HepG2 (cell line): ENCODE measurements around the gene FAM118B. TPM values are rescaled to one million over a fixed set of nuclear protein-coding genes. Genes with fewer than 3 reads are reported as not detected.

Experiments used
- CERS6 ChIP-seq: sonication (generic); formaldehyde crosslinking; IDR thresholded peaks from 2 replicates; pipeline ENCODE4 v1.5.0; 2020; ENCODE audit warnings: missing genetic modification reagents
- FUBP1 ChIP-seq: sonication (generic); formaldehyde crosslinking; IDR thresholded peaks from 2 replicates; pipeline ENCODE4 v1.5.1; 2020; ENCODE audit warnings: missing genetic modification reagents, mild to moderate bottlenecking, borderline replicate concordance
- KDM3A ChIP-seq: IDR thresholded peaks from 2 replicates; pipeline ENCODE4 v1.6.1; 2018; ENCODE audit warnings: low read depth, missing compliant biosample characterization
- NBN ChIP-seq: fragments of 450-650 bp; conservative IDR thresholded peaks from 2 replicates; pipeline ENCODE4 v1.6.1; 2017
- PHF8 ChIP-seq: sonication (generic); formaldehyde crosslinking; IDR thresholded peaks from 2 replicates; pipeline ENCODE4 v1.5.0; 2020; ENCODE audit warnings: missing genetic modification reagents
- YEATS4 ChIP-seq: sonication (generic); formaldehyde crosslinking; IDR thresholded peaks from 2 replicates; pipeline ENCODE4 v1.4.0; 2020; ENCODE audit warnings: missing genetic modification reagents, borderline replicate concordance
- ZBTB49 ChIP-seq: sonication (generic); formaldehyde crosslinking; IDR thresholded peaks from 2 replicates; pipeline ENCODE4 v1.4.0; 2020; ENCODE audit warnings: missing genetic modification reagents, borderline replicate concordance
- ZC3H13 ChIP-seq: sonication (generic); formaldehyde crosslinking; IDR thresholded peaks from 2 replicates; pipeline ENCODE4 v1.8.1; 2023; ENCODE audit warnings: mild to moderate bottlenecking, missing genetic modification reagents, moderate library complexity
- ZNF362 ChIP-seq: sonication (generic); formaldehyde crosslinking; IDR thresholded peaks from 2 replicates; pipeline ENCODE4 v1.4.0; 2020; ENCODE audit warnings: missing genetic modification reagents, mild to moderate bottlenecking, borderline replicate concordance
- ZNF367 ChIP-seq: sonication (generic); formaldehyde crosslinking; IDR thresholded peaks from 2 replicates; pipeline ENCODE4 v1.4.0; 2020; ENCODE audit warnings: missing genetic modification reagents, borderline replicate concordance
- ZNF451 ChIP-seq: sonication (generic); formaldehyde crosslinking; IDR thresholded peaks from 2 replicates; pipeline ENCODE4 v1.5.0; 2020; ENCODE audit warnings: mild to moderate bottlenecking, missing genetic modification reagents
- ZNF484 ChIP-seq: sonication (generic); formaldehyde crosslinking; IDR thresholded peaks from 2 replicates; pipeline ENCODE4 v1.5.1; 2020; ENCODE audit warnings: mild to moderate bottlenecking, low read depth, missing genetic modification reagents, borderline replicate concordance
- ZNF501 ChIP-seq: sonication (generic); formaldehyde crosslinking; IDR thresholded peaks from 2 replicates; pipeline ENCODE4 v1.5.1; 2020; ENCODE audit warnings: mild to moderate bottlenecking, moderate library complexity, missing genetic modification reagents
- ZNF564 ChIP-seq: sonication (generic); formaldehyde crosslinking; IDR thresholded peaks from 2 replicates; pipeline ENCODE4 v1.8.1; 2023; ENCODE audit warnings: mild to moderate bottlenecking, missing genetic modification reagents
- ZNF577 ChIP-seq: sonication (generic); formaldehyde crosslinking; IDR thresholded peaks from 2 replicates; pipeline ENCODE4 v1.4.0; 2020; ENCODE audit warnings: mild to moderate bottlenecking, low read depth, missing genetic modification reagents, borderline replicate concordance
- ZNF619 ChIP-seq: sonication (generic); formaldehyde crosslinking; IDR thresholded peaks from 2 replicates; pipeline ENCODE4 v1.4.0; 2020; ENCODE audit warnings: mild to moderate bottlenecking, missing genetic modification reagents
- ZNF709 ChIP-seq: sonication (generic); formaldehyde crosslinking; IDR thresholded peaks from 2 replicates; pipeline ENCODE4 v1.5.0; 2020; ENCODE audit warnings: mild to moderate bottlenecking, missing genetic modification reagents
- polyA plus RNA-seq, 8 experiments: library from polyadenylated mRNA; depleted of rRNA in 3 of 8; stranded (reverse) in 7 of 8; unstranded in 1 of 8; fragments of >200 nt; fragmentation: Illumina TruSeq in 4 of 8; extraction: Trizol in 4 of 8; gene quantifications; 2 replicates each; pipeline versions ENCODE4 v1.2.1 to v1.2.3, GENCODE V29; 2011 to 2016; ENCODE audit warnings: low read depth in 4 of 8, missing spikeins in 1 of 8, mixed read lengths in 1 of 8; ENCODE audit not compliant: insufficient read depth in 1 of 8
- total RNA-seq, 5 experiments: library from RNA; depleted of rRNA; stranded (reverse); fragments of >200 nt; fragmentation: Illumina TruSeq; extraction: Trizol; gene quantifications; 2 replicates each; pipeline ENCODE4 v1.2.3, GENCODE V29; 2016; ENCODE audit warnings: low read depth in 1 of 5
- TF ChIP-seq, protein P1 (sequence below): IDR thresholded peaks from 2 replicates; pipeline ENCODE4 v1.6.1; 2016
- TF ChIP-seq, protein P2 (sequence below): sonication (generic); formaldehyde crosslinking; IDR thresholded peaks from 2 replicates; pipeline ENCODE4 v1.4.0; 2020; ENCODE audit warnings: missing genetic modification reagents

FAM118B gene
- total and polyA plus RNA-seq, 2 of the 13 experiments (the other 11 are each of a cell fraction or from before 2014, with no cell fraction given) = 10.2 to 25.7 TPM

GRCh38 chr11:126268708-126269579, 57.4 kb downstream of the FAM118B start, which contains the start of the genes FOXRED1 and SRPRA (continued):
- TF ChIP-seq ZC3H13 (CRISPR knock-in tag) (no peak), ZNF564 (CRISPR knock-in tag) (no peak), ZNF451 (CRISPR knock-in tag) (peak; percentile 72; the same call in 1 of the 2 replicates), KDM3A (peak; percentile 33; the same call in 1 of the 2 replicates), ZNF367 (CRISPR knock-in tag) (no peak), ZNF709 (no peak), ZNF501 (CRISPR knock-in tag) (peak; percentile 88), ZNF362 (CRISPR knock-in tag) (no peak), PHF8 (peak; percentile 95), ZBTB49 (CRISPR knock-in tag) (no peak; the same call in 1 of the 2 replicates), ZNF484 (CRISPR knock-in tag) (no peak), ZNF577 (CRISPR knock-in tag) (0 out of 2 replicates have a peak, but pooled peaks have one; percentile 64), NBN (no peak), ZNF619 (CRISPR knock-in tag) (0 out of 2 replicates have a peak, but pooled peaks have one; percentile 66), CERS6 (CRISPR knock-in tag) (no peak), FUBP1 (CRISPR knock-in tag) (no peak), YEATS4 (CRISPR knock-in tag) (peak; percentile 98)
- TF ChIP-seq, protein P1, sequence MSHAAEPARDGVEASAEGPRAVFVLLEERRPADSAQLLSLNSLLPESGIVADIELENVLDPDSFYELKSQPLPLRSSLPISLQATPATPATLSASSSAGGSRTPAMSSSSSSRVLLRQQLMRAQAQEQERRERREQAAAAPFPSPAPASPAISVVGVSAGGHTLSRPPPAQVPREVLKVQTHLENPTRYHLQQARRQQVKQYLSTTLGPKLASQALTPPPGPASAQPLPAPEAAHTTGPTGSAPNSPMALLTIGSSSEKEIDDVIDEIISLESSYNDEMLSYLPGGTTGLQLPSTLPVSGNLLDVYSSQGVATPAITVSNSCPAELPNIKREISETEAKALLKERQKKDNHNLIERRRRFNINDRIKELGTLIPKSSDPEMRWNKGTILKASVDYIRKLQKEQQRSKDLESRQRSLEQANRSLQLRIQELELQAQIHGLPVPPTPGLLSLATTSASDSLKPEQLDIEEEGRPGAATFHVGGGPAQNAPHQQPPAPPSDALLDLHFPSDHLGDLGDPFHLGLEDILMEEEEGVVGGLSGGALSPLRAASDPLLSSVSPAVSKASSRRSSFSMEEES (CRISPR knock-in tag) = peak; percentile 81; the same call in 1 of the 2 replicates
- TF ChIP-seq, protein P2, sequence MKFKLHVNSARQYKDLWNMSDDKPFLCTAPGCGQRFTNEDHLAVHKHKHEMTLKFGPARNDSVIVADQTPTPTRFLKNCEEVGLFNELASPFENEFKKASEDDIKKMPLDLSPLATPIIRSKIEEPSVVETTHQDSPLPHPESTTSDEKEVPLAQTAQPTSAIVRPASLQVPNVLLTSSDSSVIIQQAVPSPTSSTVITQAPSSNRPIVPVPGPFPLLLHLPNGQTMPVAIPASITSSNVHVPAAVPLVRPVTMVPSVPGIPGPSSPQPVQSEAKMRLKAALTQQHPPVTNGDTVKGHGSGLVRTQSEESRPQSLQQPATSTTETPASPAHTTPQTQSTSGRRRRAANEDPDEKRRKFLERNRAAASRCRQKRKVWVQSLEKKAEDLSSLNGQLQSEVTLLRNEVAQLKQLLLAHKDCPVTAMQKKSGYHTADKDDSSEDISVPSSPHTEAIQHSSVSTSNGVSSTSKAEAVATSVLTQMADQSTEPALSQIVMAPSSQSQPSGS (CRISPR knock-in tag) = peak; percentile 76
